Astrocyte (in vitro differentiated cells and primary cell): ENCODE data around the gene P2RY8.

Source experiments
- CTCF ChIP-seq: IDR thresholded peaks from 2 replicates; pipeline ENCODE4 v1.5.1; 2011; ENCODE audit warnings: low read depth, mild to moderate bottlenecking, inconsistent platforms, low read length, moderate library complexity; ENCODE audit not compliant: insufficient read depth
- EZH2 ChIP-seq: IDR thresholded peaks from 2 replicates; pipeline ENCODE4 v1.6.1; 2012; ENCODE audit warnings: mild to moderate bottlenecking, low read length, inconsistent platforms; ENCODE audit not compliant: insufficient read depth

- TF ChIP-seq CTCF: no peak
- TF ChIP-seq EZH2: no peak
Observed at GRCh38 chrX:1475881-1476280, 61.1 kb downstream of the P2RY8 start.
